ENCODE measurements around the gene GPR108. TPM values are rescaled to one million over a fixed set of nuclear protein-coding genes. Genes with fewer than 3 reads are reported as not detected.
"Not testable (repeated sequence)": the region's sequence is repeated elsewhere in the genome, so short reads cannot be mapped to it uniquely, and the experiment has no call there.

GPR108 gene
- total RNA-seq, 1 donor from 2014 or later = 109 TPM

DNA sequence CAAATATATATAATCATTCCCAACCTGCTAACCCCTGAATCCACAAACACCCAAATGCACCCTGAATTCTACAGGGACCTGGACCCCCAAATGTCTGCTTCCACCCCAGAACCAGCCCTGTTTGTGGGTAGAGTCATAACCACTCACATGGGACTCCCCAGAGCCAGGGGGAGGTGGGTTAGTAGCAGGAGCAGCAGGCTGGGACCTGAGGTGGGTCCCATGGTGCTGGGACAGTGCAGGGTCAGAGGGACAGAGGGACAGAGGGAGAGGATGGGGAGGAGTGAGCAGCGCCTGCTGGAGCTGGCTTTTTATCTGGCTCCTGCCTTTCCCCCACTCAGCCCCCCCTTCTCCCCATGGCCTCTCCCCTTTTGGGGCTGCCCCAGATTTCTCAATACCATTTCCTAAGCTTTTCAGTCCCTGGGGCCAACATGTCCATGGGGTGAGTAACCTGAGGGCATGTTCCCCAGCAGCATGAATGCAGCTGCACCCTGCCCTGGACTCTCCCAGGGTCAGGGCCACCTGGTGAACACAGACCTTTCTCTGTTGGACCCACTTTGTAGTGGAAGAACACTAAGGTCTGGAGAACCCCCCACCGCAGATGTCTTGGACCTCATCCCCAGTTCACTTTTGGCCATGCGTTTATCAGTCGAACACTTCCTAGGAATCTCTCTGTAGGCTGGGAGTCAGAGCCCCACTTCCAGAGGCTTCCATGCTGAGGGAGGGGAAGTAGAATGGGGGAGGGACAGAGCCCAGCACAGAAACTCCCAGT lies 16.8 kb downstream of the GPR108 start, which contains the start of gene C3:
Gene C3 (minus strand): TSS at position 282 of the 769 bp plus-strand sequence. CDS start 61 bp downstream, at position 221.
- peak; percentile 84 for DNase-seq (ENCODE audit: low read depth)

DNA sequence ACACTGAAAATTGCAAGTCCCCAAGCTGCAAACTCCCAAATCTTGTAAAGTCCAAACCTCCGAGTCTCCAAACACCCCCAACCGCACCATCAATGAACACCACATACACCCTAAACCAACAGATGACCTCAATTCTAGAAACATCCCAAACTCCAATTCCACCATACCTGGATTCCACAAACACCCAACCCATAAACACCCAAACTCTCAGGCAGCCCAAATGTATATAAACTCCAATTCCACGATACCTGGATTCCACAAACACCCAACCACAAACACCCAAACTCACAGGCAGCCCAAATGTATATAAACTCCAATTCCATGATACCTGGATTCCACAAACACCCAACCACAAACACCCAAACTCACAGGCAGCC lies 17.4 kb downstream of the GPR108 start:
- DNase-seq (ENCODE audit: low read depth) = no peak

DNA sequence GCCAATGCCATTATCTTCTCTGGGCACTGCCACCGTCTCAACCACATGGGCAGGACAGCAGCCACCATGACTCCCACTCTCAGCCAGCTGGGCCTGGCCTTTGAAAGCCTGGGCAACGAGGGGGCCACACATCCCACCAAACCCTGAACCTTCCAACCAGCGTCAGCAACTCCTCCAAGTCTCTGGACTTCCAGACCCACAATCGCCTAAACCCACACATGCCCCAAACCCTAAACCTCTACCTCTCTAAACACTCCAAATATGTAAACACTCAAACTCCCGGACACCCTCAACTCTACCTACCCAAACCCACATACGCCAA lies 17.9 kb downstream of the GPR108 start:
- DNase-seq (ENCODE audit: low read depth) = no peak

DNA sequence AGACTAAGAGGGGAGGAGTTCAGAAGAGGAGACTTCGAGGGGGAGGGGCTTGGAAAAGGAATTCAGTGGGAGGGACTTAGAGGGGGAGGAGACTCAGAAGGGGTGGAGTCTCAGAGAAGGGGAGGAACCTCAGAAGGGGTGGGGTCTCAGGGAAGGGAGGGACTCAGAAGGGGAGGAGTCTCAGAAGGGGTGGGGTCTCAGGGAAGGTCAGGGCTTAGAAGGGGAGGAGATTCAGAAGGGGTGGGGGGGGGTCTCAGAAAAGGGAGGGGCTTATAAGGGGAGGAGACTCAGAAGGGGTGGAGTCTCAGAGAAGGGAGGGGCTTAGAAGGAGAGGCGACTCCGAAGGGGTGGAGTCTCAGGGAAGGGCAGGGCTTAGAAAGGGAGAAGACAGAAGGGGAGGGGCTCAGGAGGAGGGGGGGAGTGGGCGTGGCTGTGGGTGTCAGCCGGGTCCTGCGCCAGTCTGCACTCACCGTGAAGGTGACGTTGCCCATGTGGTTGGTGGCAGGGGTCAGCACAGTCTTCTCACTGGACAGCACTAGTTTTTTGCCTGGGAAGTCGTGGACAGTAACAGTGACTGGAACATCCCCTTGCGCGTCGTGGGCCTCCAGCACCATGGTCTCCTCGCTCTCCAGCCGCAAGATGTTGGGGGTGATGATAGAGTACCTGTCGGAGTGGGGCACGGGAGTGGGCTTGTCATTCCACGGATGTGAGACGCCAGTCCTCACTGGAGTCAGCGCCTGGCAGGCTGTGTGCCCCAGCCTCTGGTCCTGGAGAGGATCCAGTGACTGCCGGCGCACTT lies 18.4 kb downstream of the GPR108 start:
- peak; percentile 21 for DNase-seq (ENCODE audit: low read depth)

DNA sequence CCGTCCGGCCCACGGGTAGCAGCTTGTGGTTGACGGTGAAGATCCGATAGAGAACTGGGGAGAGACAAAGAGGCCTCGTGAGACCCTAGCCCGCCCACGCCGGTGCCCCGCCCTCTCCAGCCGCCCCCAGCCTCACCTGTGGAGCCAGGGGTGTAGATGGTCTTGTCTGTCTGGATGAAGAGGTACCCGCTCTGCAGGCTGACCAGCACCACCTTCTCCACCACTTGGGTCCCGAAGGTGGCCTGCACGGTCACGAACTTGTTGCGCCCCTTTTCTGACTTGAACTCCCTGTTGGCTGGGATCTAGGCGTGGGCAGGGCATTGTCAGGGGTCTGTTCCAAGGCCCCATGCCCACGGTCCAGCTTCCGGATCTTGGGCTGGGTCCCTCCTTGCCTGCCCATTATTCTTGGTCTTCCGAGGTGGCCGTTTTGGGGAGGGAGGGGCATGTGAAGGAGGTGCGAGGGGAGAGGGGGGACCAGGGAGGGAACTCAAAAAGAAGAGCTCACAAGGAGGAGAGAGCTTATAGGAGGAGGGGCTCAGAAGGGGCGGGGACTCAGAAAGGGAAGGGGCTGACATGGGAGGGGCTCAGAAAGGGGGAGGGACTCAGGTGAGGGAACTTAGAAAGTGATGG lies 19.2 kb downstream of the GPR108 start:
- no peak for DNase-seq (ENCODE audit: low read depth)

DNA sequence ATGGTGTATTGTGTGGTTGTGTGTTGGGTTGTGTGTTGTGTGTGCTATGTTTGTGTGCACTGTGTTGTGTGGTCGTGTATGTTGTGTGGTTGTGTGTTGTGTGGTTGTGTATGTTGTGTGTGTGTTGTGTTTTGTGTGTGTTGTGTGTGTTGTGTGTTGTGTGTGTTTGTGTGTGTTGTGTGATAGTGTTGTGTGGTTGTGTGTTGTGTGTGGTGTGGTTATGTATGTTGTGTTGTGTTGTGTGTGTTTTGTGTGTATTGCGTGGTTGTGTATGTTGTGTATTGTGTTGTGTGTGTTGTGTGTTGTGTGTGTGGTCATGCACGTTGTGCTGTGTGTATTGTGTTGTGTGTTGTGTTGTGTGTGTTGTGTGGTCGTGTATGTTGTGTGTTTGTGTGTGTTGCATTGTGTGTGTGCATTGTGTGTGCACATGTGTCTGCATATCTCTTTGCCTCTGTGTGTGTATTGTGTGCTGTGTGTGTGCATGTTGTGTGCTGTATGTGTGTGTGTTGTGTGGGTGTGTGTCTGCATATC lies 19.9 kb downstream of the GPR108 start:
- DNase-seq (ENCODE audit: low read depth) = no peak

DNA sequence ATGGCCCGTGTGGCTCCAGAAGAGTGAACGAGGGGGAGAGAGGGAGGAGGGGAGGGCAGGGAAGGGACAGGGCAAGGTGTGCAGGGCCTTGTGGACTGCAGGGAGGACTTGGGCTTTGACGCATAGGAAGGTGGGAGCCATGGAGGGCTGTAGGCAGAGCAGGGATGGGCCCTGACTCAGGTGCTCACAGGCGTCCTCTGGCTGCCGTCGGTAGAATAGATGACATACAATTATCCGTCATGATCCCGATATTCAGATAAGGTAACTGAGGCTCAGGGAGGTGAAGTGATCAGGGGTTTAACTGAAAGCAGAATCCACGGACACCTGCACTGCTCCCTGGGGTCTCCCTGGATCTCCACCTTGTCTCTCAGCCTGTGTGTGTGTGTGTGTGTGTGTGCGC lies 20.3 kb downstream of the GPR108 start:
- DNase-seq (ENCODE audit: low read depth) = no peak

DNA sequence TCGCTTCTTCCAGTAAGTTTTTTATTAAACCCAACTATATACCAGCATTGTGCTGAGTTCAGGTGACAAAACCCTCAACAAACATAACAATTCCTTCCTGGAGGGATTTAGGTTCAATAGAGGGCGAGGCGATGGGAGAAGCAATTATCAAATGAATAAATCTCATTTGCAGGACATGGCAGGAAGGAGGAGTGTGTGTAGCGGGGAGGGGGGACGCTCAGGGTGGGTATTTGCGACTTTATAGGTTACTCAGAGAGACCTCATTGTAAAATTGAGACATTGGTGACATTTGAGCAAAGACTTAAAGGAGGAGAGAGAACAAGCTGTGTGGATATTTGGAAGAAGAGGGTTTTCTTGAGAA lies 20.8 kb downstream of the GPR108 start:
- no peak for DNase-seq (ENCODE audit: low read depth)

DNA sequence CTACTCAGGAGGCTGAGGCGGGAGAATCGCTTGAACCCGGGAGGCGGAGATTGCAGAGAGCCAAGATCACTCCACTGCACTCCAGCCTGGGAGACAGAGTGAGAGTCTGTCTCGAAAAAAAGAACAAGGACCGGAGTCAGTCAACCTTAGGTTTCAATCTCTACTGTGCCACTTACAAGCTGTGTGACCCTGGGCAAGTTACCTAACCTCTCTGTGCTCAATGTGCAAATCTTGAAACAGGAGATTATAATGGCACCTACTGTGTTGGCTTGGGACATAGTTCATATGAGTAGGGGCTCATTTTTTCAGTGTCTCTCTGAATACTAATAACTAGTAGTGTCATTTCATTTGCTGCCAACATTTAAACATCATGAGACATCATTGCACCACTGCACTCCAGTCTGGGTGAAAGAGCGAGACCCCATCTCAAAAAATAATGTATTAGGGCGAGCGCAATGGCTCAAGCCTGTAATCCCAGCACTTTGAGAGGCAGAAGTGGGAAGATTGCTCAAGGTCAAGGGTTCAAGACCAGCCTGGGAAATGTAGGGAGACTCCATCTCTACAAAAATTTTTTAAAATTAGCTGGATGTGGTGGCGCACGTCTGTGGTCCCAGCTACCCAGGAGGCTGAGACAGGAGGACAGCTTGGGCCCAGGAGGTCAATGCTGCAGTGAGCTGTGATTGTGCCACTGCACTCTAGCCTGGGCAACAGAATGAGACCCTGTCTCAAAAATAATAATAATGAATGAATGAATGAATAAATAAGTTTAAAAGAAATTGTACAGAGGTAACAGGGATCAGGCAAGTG lies 22.4 kb downstream of the GPR108 start:
- no peak for DNase-seq (ENCODE audit: low read depth)

DNA sequence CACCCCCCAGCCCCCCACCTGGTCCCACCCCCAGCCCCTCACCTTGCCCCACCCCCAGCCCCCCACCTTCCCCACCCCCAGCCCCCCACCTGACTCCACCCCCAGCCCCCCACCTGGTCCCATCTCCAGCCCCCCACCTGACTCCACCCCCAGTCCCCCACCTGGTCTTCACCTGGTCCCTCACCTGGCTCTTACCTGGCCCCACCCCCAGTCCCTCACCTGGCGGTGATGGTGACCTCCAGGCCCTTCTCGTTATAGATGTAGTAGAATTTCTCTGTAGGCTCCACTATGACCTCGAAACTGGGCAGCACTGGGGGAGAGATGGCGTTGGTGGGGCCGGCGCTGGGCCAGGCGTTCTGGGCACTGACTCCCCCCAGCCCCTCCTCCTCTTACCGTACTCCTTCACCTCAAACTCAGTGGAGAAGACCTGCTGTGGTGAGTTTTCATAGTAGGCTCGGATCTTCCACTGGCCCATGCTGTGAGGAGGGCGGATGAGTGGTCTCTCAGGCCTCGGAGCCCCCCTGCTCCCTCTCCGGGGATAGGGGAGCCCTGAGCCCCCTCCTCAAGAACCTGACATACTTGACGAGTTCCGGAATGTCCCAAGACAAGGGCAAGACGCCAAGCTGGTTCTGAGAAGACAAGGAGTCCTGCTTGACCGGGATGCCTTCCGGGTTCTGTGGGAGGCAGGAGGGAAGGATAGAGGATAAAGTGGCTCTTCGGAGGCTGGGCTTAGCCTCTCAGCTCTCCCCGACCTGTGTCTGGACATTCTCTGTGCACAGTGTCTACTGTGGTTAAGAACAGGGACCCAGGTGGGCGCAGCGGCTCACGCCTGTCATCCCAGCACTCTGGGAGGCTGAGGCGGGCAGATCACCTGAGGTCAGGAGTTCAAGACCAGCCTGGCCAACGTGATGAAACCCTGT lies 23.3 kb downstream of the GPR108 start:
- DNase-seq (ENCODE audit: low read depth) = no peak

DNA sequence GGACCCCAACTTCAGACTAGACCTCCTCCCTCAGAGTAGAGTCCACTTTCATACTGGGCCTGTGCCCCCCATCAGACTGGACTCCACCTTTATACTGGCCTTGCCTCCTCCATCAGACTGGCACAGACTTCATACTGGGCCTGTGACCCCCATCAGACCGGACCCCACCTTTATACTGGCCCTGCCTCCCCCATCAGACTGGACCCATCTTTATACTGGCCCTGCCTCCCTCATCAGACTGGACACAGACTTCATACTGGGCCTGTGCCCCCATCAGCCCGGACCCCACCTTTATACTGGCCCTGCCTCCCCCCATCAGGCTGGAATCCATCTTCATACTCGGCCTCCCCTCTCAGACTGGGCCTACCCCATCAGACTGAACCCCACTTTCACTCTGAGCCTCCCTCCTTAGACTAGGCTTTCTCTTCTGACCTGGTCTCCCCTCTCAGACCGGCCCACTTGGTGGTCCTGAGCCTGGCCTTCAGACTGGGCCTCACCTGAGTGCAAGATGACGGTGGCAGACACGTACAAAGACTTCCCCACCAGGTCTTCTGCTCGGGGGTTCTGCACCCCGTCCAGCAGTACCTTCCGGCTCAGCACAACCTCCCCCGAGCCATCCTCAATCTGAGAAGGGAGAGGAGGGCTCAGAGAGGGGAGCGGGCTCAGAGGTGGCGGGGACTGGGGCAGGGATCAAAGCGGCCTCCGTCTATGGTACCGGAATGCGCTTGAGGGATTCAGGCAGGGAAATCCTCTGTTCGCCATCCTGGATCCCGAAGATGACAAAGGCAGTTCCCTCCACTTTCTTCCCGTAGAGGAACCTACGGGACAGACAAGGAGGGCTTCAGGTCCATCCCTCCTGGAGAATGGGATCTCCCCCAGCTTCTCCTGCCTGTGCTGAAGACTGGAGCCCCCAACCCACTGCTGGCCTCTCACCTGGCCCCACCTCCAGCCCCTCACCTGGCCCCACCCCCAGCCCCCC lies 24.4 kb downstream of the GPR108 start:
- DNase-seq (ENCODE audit: low read depth) = no peak

DNA sequence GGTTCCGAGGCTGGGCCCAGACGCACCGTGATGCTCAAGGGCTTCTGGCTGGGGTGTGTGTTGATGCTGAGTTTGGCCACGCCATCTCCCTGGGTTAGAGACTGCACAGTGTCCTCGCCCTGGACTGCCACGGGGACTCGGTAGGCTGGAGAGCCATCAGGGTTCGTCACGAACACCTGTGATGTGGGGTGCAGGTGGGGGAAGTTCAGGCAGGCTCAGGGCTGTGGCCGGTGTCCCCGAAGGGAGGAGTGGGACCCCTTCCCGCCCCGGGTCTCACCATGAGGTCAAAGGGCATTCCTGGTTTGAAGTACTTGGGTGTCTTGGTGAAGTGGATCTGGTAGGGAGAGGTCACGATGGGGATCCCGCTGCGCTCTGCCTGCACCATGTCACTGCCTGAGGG lies 25.1 kb downstream of the GPR108 start:
- DNase-seq (ENCODE audit: low read depth) = no peak

DNA sequence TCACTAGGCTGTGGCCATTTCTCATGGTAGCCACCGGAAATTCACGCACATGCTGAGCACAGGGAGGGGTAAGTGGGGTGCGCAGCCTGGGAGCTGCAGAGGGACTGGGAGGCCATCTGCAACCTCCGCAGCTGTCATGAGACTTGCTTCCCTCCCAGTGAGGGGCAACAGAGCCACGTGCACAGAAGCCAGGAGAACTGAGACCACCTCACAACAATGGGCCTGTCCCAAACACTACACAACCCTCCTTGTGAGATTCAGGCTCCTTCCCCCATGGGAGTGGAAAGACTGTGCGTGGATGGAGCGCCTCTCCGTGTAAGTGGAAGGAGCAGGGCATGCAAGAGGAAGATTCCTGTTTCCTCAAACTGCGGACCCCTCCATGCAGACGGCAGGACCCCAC lies 25.8 kb downstream of the GPR108 start:
- no peak for DNase-seq (ENCODE audit: low read depth)

DNA sequence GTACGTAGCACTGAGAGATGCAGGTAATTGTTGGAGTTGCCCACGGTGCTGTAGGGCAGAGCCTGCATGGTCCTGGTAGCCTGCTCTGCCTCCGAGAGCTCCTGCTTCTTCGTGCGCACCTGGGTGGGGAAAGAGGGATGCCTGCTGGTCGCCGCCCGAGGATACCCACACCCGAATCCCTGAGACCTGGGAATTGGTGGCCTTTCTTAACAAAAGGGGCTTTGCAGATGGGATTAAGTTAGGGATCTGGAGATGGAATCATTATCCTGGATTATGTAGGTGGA lies 26.4 kb downstream of the GPR108 start:
- DNase-seq (ENCODE audit: low read depth) = no peak

DNA sequence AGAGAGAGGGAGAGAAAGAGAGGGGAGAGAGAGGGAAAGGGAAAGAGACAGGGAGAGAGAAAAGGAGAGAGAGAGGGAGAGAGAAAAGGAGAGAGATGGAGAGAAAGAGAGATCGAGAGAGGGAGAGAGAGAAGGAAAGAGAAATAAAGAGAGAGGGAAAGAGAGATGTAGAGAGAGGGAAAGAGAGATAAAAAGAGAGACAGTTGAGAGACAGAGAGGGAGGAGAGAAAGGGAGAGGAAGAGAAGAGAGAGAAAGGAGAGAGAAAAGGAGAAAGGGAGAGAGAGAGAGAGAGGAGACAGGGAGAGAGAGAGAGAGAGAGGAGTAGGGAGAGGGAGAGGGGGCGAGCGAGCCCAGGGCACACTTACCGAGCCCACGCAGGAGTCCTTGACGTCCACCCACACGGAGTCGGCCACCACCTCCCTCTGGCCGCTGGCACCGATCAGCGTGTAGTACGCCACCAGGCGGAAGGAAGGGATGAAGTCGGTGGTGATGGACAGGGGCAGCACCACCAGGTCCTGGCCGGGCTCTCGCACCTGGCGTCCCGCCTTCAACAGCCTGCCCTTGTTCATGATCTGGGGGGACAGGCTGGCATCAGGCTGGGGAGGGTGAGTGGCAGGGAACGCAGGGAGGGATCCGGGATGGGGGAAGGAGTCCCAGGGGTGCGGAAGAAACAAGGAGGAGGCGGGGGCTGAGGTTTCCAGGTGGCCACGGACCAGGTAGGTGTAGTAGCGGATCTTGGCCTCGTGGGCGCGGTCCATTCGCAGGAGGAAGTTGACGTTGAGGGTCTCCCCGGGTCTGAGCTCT lies 26.9 kb downstream of the GPR108 start:
- DNase-seq (ENCODE audit: low read depth) = no peak

DNA sequence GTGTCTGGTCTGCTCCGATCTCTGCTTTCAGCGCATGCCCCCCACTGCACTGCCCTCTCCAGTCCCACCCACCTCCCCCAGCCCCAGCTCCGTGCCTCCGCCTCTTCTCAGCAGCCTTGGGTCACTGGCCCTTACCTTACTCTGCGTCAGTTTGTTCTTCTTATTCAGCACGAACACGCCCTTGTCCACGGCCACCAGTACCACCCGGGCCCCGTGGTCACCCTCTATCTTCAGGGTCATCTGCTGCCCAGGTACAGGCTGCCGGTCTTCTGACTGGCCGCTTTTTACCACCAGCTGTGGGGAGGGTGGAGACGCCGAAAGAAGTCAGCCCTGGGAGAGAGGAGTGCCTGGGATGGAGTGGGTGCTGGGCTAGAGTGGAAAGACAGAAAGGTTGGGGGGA lies 27.8 kb downstream of the GPR108 start:
- DNase-seq (ENCODE audit: low read depth) = no peak

DNA sequence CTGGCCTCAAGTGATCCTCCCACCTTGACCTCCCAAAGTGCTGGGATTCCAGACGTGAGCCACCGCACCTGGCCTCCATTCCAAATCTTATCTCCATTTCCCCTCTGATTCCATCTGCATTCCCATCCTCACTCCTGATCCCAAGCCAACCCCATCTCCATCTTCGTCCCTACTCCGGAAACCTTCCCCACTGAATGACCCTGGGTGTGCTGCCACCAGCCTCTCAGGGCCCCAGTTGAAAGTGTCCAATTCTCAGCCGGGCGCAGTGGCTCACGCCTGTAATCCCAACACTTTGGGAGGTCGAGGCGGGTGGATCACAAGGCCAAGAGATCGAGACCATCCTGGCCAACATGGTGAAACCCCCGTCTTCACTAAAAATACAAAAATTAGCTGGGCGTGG lies 28.5 kb downstream of the GPR108 start:
- DNase-seq (ENCODE audit: low read depth) = not testable (repeated sequence)

DNA sequence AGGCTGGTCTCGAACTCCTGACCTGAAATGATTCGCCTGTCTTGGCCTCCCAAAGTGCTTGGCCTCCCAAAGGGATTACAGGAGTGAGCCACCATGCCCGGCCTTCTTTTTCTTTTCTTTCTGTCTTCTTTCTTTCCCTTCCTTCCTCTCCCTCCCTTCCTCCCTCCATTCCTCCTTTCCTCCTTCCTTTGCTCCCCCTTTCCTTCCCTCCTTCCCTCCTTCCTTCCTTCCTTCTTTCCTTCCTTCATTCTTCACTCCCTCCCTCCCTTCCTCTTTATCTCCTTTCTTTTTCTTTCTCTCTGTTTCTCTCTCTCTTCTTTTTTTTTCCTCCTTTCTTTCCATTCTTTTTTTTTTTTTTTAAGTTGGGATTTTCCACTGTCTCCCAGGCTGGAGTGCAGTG lies 29.0 kb downstream of the GPR108 start:
- no peak for DNase-seq (ENCODE audit: low read depth)

DNA sequence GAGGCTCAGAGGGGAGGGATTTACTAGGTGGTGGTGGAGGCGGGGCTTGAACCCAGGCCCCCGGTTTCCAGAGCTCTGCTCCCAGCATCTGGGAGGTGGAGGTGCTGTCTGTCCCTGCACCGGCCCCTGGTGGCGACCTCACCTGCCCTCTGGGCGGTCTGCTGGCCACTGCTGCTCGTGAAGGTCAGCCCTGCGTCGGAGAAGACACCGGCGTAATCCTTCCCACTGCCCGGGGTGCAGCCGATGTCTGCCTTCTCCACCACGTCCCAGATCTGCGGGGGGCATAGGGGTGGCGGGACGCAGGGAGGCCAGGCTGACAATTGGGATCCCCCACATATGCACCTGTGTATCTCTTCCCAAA lies 29.7 kb downstream of the GPR108 start:
- no peak for DNase-seq (ENCODE audit: low read depth)

Data from renal cortical epithelial cell (primary cell).